Small intestine (tissue), 7 donors: ENCODE measurements around the gene HES1. TPM values are rescaled to one million over a fixed set of nuclear protein-coding genes. Genes with fewer than 3 reads are reported as not detected.
"Not testable (repeated sequence)": the region's sequence is repeated elsewhere in the genome, so short reads cannot be mapped to it uniquely, and the experiment has no call there.

Source experiments
- DNase-seq, 2 donors: peaks; one replicate each; pipeline versions ENCODE4 v3.0.0 to v3.0.0-alpha.2; 2013
- FAIRE-seq: peaks from 2 replicates; lab custom pipeline; 2012; peaks lifted over from hg19 to GRCh38; lab: Jason Lieb, UNC
- H3K27ac ChIP-seq, 3 donors: one replicate each; pipeline ENCODE4 v1.5.1; 2013; ENCODE audit warnings: low read length in 2 of 3, mild to moderate bottlenecking in 2 of 3, control low read depth in 1 of 3, inconsistent platforms in 1 of 3, low read depth in 1 of 3, moderate library complexity in 1 of 3
- H3K27me3 ChIP-seq, 3 donors: one replicate each; pipeline ENCODE4 v1.6.1; 2013; ENCODE audit warnings: low read length in 3 of 3, inconsistent platforms in 1 of 3; ENCODE audit not compliant: control insufficient read depth in 3 of 3, insufficient read depth in 3 of 3
- H3K36me3 ChIP-seq, 3 donors: one replicate each; pipeline ENCODE4 v1.6.1; 2013; ENCODE audit warnings: low read length in 3 of 3, inconsistent platforms in 1 of 3, low read depth in 1 of 3, mild to moderate bottlenecking in 1 of 3, moderate library complexity in 1 of 3; ENCODE audit not compliant: control insufficient read depth in 3 of 3, insufficient read depth in 2 of 3
- H3K4me1 ChIP-seq, 3 donors: one replicate each; pipeline ENCODE4 v1.6.1; 2013; ENCODE audit warnings: low read length in 2 of 3, inconsistent platforms in 1 of 3, low read depth in 1 of 3, mild to moderate bottlenecking in 1 of 3, moderate library complexity in 1 of 3; ENCODE audit not compliant: control insufficient read depth in 3 of 3, insufficient read depth in 2 of 3
- H3K4me3 ChIP-seq, 3 donors: one replicate each; pipeline ENCODE4 v1.5.1; 2013; ENCODE audit warnings: low read length in 3 of 3, control low read depth in 1 of 3, inconsistent platforms in 1 of 3, low read depth in 1 of 3, mild to moderate bottlenecking in 1 of 3, moderate library complexity in 1 of 3
- H3K9me3 ChIP-seq, 2 donors: one replicate each; pipeline ENCODE4 v1.6.1; 2013; ENCODE audit warnings: low read depth in 1 of 2, low read length in 1 of 2; ENCODE audit not compliant: control insufficient read depth in 2 of 2, insufficient read depth in 1 of 2
- WGBS, 3 donors: extraction: QIAGEN DNeasy Blood & Tissue Kit; methylation state at CpG; one replicate each; pipeline ENCODE4 v1.1.7; 2013; 5-methylcytosine and 5-hydroxymethylcytosine counted together
- polyA plus RNA-seq, 4 donors: library from polyadenylated mRNA; stranded (reverse) in 3 of 4; unstranded in 1 of 4; fragments of 200-250 nt in 3 of 4; fragments of 120-200 nt in 1 of 4; gene quantifications; one replicate each; pipeline versions ENCODE4 v1.2.1 to v1.2.3, GENCODE V29; 2013
- donor health status: healthy with polysubstance abuse.
- donor health status: control.
- donor health status: control.
- donor health status: Bipolar disorder and iron deficiency.
- donor health status: healthy.

HES1 gene
- polyA plus RNA-seq, 4 donors, result 12.3 to 53.5 (median 27.5) TPM

- Histone ChIP-seq H3K36me3 (peaks cover 0 to 14% (median 0%) of the 10 kb centered on the region in 3 donors), H3K27ac (no peak overlapping the region), H3K27me3 (no peaks in the 10 kb centered on the region), H3K9me3 (no peaks in the 10 kb centered on the region), H3K4me1 (peaks cover 10 to 53% (median 12%) of the 10 kb centered on the region in 3 donors), H3K4me3 (no peak overlapping the region)
- DNase-seq (no peak), FAIRE-seq (no peak)
- 87 to 96% (median 91%) methylated on average over 9 of the region's 9 CpGs for WGBS, 3 donors
These were observed 9.2 kb upstream of the HES1 start for GRCh38 chr3:194126790-194127189.

- H3K27ac ChIP-seq, result no peak overlapping the region
- WGBS, 3 donors, result 91 to 93% (median 91%) methylated on average over 12 of the region's 12 CpGs
- FAIRE-seq (no peak), DNase-seq (no peak)
- H3K4me3 ChIP-seq, result no peak overlapping the region
- no peaks in the 10 kb centered on the region for H3K27me3 ChIP-seq
- peaks cover 0 to 14% (median 0%) of the 10 kb centered on the region in 3 donors for H3K36me3 ChIP-seq
- H3K4me1 ChIP-seq, result peaks cover 9 to 54% (median 14%) of the 10 kb centered on the region in 3 donors
- H3K9me3 ChIP-seq, result no peaks in the 10 kb centered on the region
These were observed 7.6 kb upstream of the HES1 start for GRCh38 chr3:194128202-194128918.

GRCh38 chr3:194128919-194129295, 7.0 kb upstream of the HES1 start:
- not testable (repeated sequence) for H3K27me3 ChIP-seq, H3K9me3 ChIP-seq, H3K27ac ChIP-seq, FAIRE-seq, H3K4me3 ChIP-seq
- DNase-seq, result peak in 1 of 2 donors; percentile 36
- H3K36me3 ChIP-seq, result peaks cover 0 to 14% (median 0%) of the 10 kb centered on the region in 3 donors
- 57 to 84% (median 71%) methylated on average over 8 of the region's 8 CpGs for WGBS, 3 donors
- peaks cover 9 to 54% (median 14%) of the 10 kb centered on the region in 3 donors for H3K4me1 ChIP-seq

GRCh38 chr3:194129581-194130133, 6.3 kb upstream of the HES1 start:
- H3K9me3 ChIP-seq, result no peaks in the 10 kb centered on the region
- FAIRE-seq, result no peak
- H3K27ac ChIP-seq, result peak overlapping the region in 2 of 3 donors; percentile 34 to 89
- peaks cover 0 to 14% (median 0%) of the 10 kb centered on the region in 3 donors for H3K36me3 ChIP-seq
- no peaks in the 10 kb centered on the region for H3K27me3 ChIP-seq
- DNase-seq, result peak; percentile 36 to 74
- H3K4me1 ChIP-seq, result peaks cover 9 to 48% (median 14%) of the 10 kb centered on the region in 3 donors
- 11 to 32% (median 29%) methylated on average over 7 of the region's 7 CpGs for WGBS, 3 donors
- peak overlapping the region in 1 of 3 donors; percentile 39 for H3K4me3 ChIP-seq

GRCh38 chr3:194130188-194130587, 5.8 kb upstream of the HES1 start:
- Histone ChIP-seq H3K4me3 (peak overlapping the region in 2 of 3 donors; percentile 23 to 39), H3K27me3 (no peaks in the 10 kb centered on the region), H3K27ac (peak overlapping the region in 1 of 3 donors; percentile 89), H3K9me3 (no peaks in the 10 kb centered on the region), H3K4me1 (peaks cover 9 to 45% (median 14%) of the 10 kb centered on the region in 3 donors), H3K36me3 (peaks cover 0 to 14% (median 0%) of the 10 kb centered on the region in 3 donors)
- DNase-seq, result no peak
- no peak for FAIRE-seq
- WGBS, 3 donors, result 16 to 49% (median 27%) methylated on average over 2 of the region's 2 CpGs

- 12 to 38% (median 20%) methylated on average over 19 of the region's 19 CpGs for WGBS, 3 donors
- DNase-seq (peak; percentile 72 to 93), FAIRE-seq (no peak)
- Histone ChIP-seq H3K4me3 (peak overlapping the region in 2 of 3 donors; percentile 27 to 39), H3K4me1 (peaks cover 9 to 40% (median 14%) of the 10 kb centered on the region in 3 donors), H3K9me3 (no peaks in the 10 kb centered on the region), H3K36me3 (peaks cover 0 to 14% (median 0%) of the 10 kb centered on the region in 3 donors), H3K27ac (peak overlapping the region in 2 of 3 donors; percentile 64 to 89), H3K27me3 (no peaks in the 10 kb centered on the region)
These were observed 5.0 kb upstream of the HES1 start for GRCh38 chr3:194130807-194131589.

- 73 to 75% (median 75%) methylated on average over 5 of the region's 5 CpGs for WGBS, 3 donors
- FAIRE-seq, result no peak
- H3K27me3 ChIP-seq, result no peaks in the 10 kb centered on the region
- no peaks in the 10 kb centered on the region for H3K9me3 ChIP-seq
- H3K4me1 ChIP-seq, result peaks cover 9 to 40% (median 14%) of the 10 kb centered on the region in 3 donors
- H3K4me3 ChIP-seq, result no peak overlapping the region
- peak overlapping the region in 1 of 3 donors; percentile 68 for H3K27ac ChIP-seq
- peak; percentile 56 to 60 for DNase-seq
- H3K36me3 ChIP-seq, result peaks cover 0 to 24% (median 0%) of the 10 kb centered on the region in 3 donors
These were observed 3.3 kb upstream of the HES1 start for GRCh38 chr3:194132465-194133286.
